ENCODE data around the gene CHPF.

CHPF gene

GRCh38 chr2:219543596-219544358, at the start of gene CHPF, which contains the start of gene TMEM198:
CHPF (minus strand) TSS chr2:219543809; CDS start chr2:219543538, 271 bp downstream.
TMEM198 (plus strand) TSS chr2:219544028; CDS start chr2:219544728, 700 bp downstream.
- peak; percentile 96 for DNase-seq

DNA sequence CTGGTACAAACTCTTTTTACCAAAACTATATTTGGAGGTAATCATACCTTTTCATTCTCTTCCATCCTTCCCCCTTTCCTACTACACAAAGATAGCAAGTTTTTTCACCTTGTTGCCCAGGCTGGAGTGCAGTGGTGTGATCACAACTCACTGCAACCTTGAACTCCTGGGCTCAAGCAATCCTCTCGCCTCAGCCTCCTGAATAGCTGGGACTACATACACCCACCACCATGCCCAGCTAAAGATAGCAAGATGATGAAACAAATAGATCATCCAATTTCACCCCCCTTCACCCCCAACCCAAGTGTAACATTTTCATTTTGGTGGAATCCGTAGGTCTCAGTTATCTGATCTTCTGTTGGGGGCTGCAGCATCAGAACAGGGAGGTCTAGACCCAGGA, 49.5 kb upstream of the CHPF start:
- no peak for DNase-seq

DNA sequence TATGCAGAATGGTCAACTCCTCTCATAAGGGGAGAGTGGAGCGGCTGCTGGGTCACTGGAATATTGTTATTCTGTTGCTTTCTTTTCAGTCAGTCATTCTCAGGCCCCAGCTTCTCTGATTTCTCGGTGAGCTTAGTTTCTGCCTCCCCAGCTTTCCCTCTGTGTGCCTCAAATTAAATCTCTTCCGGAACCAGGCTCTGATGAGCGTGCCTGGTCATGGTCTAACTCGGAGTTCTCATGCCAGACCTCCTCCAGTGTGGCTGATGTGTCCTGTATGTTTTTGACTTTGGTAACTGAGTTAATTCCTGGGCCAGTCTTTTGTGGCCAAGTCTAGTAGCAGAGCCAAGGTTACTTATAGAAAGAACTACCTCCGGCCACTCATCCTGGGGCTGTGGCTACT, 49.1 kb upstream of the CHPF start:
- no peak for DNase-seq

DNA sequence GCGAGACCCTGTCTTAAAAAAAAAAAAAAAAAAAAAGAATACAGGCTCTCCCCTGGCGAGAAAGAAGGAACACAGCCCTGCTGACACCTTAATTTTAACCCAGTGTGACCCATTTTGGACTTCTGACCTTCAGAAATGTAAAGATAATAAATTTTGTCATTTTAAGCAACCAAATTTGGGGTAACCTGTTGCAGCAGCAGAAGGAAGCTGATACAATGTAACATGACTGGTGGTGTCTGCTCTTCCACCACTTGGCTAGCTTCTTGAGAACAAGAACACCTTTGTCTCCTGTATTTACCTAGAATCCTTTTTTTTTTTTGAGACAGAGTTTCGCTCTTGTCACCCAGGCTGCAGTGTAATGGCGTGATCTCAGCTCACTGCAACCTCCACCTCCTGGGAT, 47.5 kb upstream of the CHPF start:
- no peak for DNase-seq

- no peak for DNase-seq
Measured at GRCh38 chr2:219581346-219581745, 37.7 kb upstream of the CHPF start.

GRCh38 chr2:219578811-219579613, 35.4 kb upstream of the CHPF start:
- no peak for DNase-seq

DNA sequence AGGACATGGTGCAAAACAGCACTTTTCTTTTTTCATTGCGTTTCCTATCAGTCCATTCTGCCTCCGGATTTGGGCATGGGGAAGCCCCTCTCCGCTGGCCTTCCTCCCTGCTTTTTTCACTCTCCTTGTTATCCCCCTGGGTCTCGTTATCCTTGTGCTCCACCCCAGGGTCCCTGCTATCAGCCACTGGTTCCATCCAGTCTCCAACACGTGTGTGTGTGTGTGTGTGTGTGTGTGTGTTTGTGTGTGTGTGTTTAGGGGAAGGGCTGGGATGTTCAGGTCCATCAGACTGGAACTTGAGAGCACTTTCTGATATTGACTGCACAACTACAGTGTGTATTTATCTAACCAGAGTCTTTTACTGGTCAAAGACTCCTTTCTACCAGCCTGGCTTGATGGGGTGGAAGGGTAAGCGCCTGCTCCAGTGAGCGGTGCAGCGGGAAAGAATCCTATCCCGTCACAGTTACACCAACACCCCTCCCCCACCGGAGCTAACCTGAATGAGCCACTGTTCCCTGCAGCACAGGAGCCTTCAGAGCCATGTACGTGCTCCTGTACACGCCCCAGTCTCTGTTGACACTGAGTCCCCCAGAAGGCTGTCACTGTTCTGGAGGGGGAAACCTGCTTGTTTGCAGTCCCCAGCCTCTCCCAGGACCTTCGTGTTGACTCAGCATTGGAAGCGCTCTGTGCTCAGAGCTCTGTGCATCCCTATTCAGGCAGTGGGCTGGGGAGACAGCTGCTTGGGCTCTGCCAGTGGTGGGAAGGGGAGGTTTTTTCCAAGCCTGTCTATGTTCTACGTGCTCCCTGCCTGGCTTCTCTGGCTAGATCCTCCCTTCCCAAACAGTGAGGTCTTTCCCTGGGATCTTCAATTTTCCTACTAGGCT, 33.1 kb upstream of the CHPF start:
- DNase-seq: no peak

DNA sequence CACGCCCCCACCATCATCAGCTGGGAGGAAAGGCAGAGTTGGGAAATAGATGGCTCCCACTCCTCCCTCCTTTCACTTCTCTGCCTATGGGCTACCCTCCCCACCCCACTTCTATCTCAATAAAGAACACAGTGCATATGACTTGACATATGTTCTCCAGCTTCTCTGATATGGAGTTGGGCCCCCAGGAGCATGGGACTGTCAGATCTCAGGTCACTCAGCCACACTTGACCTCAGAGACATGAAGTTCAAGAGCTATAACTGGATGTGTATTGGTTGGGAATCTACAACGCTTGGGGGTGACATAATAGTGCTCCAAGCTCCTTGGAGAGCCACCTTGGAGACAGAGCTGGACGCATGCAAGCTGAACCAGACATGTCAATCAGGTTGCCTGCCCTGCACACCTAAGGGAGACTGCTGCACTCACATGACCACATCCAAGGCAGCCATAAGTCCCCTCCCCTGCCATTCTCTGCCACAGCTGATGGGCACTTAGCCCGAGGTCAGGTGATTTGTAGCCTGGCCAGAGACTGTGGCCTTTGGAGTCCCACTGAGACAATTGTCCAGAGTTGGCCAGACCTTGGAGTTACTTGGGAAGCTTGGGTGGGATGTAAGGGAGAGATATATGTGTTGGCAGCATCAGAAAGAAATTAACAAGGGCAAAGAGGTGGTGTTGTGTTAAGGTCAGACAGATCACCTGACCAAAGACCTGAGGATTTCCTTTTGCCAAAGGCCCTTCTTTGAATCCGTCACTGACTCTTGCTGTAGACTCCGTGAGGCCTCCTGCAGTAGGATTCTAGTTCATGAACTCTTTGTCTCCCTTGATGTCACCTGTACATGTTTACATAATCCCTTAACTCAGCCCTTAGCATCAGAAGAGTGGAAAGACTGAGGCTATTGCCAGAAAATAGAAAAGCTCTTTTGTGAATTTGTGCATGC, 32.2 kb upstream of the CHPF start:
- DNase-seq: no peak

DNA sequence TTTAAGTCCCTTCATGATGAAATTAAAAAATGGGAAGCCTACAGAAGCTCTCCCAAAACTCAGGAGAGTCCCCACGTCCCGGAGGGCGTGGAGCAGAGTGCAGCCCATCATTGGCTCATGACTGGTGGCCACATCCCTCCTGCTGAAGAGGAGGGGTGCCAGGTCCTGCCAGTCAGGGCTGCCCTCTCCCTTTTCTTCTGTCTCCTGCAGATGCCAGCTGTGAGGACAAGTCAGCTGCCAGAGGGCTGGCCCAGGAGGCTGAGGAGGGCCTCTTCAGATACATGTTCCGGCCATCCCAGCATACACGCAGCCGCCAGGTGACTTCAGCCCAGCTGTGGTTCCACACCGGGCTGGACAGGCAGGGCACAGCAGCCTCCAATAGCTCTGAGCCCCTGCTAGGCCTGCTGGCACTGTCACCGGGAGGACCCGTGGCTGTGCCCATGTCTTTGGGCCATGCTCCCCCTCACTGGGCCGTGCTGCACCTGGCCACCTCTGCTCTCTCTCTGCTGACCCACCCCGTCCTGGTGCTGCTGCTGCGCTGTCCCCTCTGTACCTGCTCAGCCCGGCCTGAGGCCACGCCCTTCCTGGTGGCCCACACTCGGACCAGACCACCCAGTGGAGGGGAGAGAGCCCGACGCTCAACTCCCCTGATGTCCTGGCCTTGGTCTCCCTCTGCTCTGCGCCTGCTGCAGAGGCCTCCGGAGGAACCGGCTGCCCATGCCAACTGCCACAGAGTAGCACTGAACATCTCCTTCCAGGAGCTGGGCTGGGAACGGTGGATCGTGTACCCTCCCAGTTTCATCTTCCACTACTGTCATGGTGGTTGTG, 31.1 kb upstream of the CHPF start:
- DNase-seq: no peak

- no peak for DNase-seq
Measured at GRCh38 chr2:219573166-219573565, 29.6 kb upstream of the CHPF start.

DNA sequence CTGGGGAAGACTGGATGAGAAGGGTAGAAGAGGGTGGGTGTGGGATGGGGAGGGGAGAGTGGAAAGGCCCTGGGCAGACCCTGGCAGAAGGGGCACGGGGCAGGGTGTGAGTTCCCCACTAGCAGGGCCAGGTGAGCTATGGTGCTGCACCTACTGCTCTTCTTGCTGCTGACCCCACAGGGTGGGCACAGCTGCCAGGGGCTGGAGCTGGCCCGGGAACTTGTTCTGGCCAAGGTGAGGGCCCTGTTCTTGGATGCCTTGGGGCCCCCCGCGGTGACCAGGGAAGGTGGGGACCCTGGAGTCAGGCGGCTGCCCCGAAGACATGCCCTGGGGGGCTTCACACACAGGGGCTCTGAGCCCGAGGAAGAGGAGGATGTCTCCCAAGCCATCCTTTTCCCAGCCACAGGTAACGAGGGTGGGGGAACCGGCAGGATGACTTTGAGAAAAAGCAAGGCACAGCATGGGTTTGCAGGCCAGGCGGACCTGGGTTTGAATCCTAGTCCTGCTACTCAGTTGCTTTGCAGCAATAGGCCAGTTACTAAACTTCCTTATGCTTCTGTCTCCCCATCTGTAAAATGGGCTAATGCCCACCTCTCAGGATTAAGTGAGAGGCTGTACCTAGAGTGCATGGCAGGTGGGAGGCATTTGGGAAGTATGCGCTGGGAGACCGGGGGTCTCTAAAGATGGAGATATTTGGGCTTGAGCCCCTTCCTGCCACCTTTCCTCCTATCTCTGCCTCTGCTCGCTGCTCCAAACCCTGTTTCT, 28.8 kb upstream of the CHPF start, which contains the start of gene INHA:
Gene INHA (plus strand): TSS at position 74 of the 765 bp plus-strand sequence. CDS start 65 bp downstream, at position 139.
- no peak for DNase-seq

DNA sequence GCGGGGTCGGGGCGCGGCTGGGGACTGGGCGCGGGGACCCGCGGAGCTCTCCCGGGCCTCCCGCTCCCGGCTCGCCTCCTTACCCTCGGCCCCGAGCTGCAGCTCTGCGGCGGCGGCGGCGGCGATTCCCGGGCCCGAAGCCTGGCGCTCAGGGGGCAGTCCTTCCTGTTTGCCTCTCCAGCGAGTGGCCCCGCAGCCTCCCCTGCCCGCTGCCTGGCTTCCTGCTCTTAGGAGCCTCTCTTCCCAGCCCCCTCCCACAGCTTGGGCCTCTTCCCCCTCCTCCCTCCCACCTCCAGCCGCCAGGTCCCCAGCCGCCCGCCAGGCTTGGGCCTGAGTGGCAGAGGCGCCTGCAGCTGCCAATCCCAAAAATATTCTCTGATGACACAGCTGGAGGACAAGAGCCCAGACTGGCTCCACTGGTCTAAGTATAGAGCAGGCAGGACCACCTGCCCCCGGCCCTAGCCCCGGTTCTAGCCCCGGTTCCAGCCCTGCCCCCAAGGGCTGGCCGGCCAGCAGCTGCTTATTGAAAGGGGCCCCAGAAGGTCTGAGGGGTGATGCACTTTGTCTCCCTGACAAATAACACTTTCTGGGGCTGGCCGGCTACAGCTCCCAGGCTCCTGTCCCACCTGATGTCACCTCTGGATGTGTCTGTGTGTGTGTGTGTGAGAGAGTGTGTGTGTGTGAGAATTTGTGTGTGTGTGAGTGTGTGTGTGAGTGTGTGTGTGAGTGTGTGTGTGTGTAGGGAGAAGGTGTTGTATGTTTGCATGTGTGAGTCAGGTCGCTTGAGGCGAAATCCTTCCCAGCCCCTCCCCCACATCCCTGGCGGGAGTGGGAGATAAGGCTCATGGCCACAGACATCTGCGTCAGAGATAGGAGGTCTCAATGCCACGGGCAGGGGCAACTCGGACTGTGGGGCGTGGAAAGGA, 28.0 kb upstream of the CHPF start, which contains the start of gene OBSL1:
Gene OBSL1 (minus strand): TSS at position 229 of the 926 bp plus-strand sequence. CDS start 307 bp downstream, outside the sequence.
- DNase-seq: peak; percentile 19

DNA sequence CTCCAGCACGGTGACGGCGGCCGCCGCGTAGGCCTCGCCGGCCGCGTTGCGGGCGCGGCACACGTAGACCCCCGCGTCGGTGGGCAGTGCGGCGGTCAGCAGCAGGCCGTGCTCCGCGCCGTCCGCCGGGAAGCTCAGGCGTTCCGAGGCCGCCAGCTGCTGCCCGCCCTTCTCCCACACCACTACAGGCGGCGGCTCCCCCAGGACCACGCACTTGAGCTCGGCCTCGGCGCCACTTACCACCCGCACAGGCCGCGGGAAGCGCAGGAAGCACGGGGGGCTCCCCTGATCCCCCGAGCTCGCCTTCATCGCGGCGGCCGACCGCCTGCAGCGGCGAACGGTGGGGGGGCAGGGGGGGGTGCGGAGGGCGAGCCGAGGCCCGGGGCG, 27.3 kb upstream of the CHPF start:
- no peak for DNase-seq

DNA sequence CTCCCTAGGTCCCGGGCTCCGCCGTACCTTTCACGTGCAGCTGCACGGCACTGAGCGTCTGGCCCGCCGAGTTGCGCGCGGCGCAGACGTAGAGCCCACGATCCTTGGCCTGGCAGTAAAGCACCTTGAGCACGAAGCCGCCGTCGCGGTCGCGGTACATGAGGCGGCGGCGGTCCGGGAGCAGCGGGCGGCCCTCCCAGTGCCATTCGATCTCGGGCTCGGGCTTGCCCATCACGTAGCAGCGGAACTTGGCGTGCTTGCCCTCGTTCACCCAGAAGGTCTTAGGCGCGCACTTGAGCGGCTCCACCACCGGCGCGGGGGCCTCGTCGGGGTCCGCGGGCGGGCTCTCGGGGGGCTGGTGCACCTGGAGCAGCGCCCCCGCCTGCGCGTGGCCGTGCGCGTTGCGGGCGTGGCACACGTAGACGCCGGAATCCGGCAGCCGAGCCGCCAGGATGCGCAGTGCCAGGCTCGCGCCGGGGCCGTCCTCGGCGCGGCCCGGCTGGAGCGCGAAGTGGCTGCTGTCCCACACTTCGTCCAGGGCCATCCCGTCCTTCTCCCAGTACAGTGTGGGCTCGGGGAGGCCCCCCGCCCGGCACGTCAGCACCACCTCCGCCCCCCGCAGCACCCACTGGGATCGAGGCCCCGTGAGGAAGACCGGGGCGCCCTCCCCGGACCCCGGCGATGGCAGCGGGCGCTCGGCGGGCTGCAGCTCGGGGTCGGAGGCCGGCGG, 26.8 kb upstream of the CHPF start:
- no peak for DNase-seq

DNA sequence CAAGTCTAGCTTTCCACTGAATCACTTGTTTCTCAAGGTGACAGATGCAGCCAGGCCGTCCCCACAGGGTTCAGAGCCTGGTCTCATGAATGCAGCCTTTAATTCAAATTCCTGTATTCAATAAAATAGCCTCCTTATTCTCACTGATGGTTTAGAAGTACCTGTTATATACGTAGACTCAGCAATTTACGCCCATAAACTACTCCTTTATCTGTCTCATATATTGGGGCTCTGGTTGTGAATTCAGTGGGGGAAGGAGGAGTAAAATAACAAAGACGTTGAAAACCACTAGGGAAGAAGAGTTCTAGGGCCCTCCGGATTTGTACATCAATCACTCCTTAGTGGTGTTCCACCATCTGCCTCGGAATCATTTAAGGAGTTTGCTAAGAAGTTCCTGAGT, 26.0 kb upstream of the CHPF start:
- DNase-seq: no peak

DNA sequence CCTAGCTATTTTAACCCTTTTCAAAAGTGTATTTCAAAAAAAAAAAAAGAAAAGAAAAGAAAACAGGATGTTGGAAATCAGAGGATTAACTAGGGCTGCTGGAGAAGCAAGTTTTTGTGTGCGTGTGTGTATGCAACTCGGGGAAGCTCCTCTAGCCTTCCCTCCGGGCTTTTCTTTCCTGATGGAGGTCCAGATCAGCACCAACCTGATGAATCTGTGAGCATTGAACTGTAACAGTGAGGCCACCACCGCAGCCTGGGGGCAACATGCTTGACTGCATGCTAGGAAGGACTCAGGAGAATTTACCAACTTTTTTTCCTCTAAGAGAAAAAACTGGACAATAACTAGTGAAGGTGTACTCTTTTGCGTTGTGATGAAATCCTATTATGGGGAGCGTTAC, 25.4 kb upstream of the CHPF start:
- no peak for DNase-seq

DNA sequence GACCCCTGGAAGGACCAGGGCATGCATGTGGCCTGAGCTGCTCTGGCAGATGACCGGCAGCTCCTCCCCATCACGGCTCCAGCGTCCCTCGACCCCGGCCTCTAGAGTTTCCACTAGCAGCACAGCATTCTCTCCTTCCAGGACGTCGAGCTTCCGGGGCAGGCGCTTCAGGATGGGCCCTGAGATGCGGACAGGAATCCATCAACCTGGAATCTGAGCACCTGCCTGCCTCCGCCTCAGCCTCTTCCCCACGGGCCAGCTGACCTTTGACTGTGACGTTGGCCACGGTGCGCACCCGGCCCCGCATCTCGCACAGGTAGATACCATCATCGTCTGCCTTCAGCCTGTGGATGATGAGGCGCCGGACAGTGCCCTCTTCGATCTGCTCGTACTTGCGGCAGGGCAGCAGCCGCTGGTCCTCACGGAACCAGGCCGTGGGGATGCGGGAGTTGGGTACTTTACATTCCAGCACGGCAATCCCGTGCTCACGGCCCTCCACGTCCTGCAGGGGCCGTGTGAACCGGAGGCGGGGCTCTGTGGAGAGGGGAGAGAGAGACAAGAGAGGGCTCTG, 24.3 kb upstream of the CHPF start:
- no peak for DNase-seq

DNA sequence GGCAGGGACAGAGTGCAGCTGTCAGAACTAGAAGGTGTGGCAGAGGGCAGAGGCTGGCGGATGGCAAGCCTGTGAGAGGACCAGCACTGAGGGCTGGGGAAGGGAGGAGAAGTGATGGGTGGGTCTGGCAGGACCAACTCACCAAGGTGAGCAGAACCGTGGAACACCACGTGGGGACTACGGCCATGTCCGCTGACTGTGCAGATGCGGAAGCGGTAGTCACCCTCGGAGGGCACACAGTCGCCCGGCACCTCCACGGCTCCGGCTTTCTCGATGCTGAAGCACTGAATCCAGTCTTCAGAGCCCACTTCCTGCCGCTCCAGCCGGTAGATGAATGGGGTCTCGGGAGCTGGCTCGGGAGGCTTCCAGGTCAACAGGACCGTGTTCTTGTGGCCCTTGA, 23.5 kb upstream of the CHPF start:
- no peak for DNase-seq
